Stimulated activated naive B cell treated with anti-CD40 and anti-IgM and Interleukin-4, amounts not matched to agents 10 μg/mL and 1 μg/mL and 100 μg/mL, for 72 hours (primary cell): ENCODE data around the gene CSRNP3.

Source experiments
- ATAC-seq, 2 donors: fragments of 150-1000 bp; cut with Tn5 transposase; replicated peaks; 2 replicates each; pipeline ENCODE4 v1.10.0; 2021; ENCODE audit warnings: moderate library complexity in 1 of 2
- DNase-seq: peaks from one replicate; pipeline ENCODE4 v3.0.0; 2021
- H3K27ac Mint-ChIP-seq: one replicate; pipeline ENCODE4 v1.8.0; 2022; ENCODE audit warnings: mild to moderate bottlenecking, mixed read lengths
- H3K27me3 Mint-ChIP-seq, 2 donors: one replicate each; pipeline ENCODE4 v1.8.0; 2022; ENCODE audit warnings: mixed read lengths in 2 of 2
- H3K36me3 Mint-ChIP-seq, 2 donors: one replicate each; pipeline ENCODE4 v1.8.0; 2022; ENCODE audit warnings: mixed read lengths in 2 of 2, mild to moderate bottlenecking in 1 of 2
- H3K4me1 Mint-ChIP-seq, 2 donors: one replicate each; pipeline ENCODE4 v1.8.0; 2022; ENCODE audit warnings: mixed read lengths in 2 of 2, mild to moderate bottlenecking in 1 of 2
- H3K4me3 Mint-ChIP-seq, 2 donors: one replicate each; pipeline ENCODE4 v1.8.0; 2022; ENCODE audit warnings: mild to moderate bottlenecking in 2 of 2, mixed read lengths in 2 of 2, moderate library complexity in 1 of 2
- H3K9me3 Mint-ChIP-seq, 2 donors: one replicate each; pipeline ENCODE4 v1.8.0; 2022; ENCODE audit warnings: mixed read lengths in 2 of 2, mild to moderate bottlenecking in 1 of 2

Gene CSRNP3, protein sequence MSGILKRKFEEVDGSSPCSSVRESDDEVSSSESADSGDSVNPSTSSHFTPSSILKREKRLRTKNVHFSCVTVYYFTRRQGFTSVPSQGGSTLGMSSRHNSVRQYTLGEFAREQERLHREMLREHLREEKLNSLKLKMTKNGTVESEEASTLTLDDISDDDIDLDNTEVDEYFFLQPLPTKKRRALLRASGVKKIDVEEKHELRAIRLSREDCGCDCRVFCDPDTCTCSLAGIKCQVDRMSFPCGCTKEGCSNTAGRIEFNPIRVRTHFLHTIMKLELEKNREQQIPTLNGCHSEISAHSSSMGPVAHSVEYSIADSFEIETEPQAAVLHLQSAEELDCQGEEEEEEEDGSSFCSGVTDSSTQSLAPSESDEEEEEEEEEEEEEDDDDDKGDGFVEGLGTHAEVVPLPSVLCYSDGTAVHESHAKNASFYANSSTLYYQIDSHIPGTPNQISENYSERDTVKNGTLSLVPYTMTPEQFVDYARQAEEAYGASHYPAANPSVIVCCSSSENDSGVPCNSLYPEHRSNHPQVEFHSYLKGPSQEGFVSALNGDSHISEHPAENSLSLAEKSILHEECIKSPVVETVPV

DNA sequence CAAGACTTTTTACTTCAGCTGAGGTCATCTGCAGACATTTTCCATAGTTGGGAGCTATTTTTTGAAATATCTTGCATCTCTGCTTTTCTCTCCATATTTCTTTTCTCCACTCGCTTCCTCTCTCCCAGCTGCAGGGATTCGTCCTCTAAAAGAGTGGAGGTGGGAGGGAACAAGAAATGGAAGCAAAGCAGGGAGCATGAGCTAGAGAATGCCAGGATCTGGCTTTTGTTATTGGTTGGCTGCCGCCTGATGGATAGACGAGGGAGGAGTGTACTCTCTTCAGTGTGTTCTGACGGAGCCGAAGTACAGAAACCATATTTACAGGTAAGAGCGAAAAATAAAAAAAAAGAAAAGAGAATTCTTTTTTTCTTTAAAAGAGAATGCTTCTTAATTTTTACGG is at the start of gene CSRNP3:
Gene CSRNP3, plus strand, starts transcription at position 282 of the 400 bp plus-strand sequence. CDS start 125,368 bp downstream, outside the sequence.
- H3K36me3 Mint-ChIP-seq = no peaks in the 10 kb centered on the region
- DNase-seq (no peak), ATAC-seq (no peak)
- H3K9me3 Mint-ChIP-seq = no peaks in the 10 kb centered on the region
- no peak within 1 kb of the TSS for H3K4me3 Mint-ChIP-seq
- H3K27ac Mint-ChIP-seq = no peak within 1 kb of the TSS
- H3K27me3 Mint-ChIP-seq = peaks cover 0 to 5% of the 10 kb centered on the region in 2 donors
- H3K4me1 Mint-ChIP-seq = no peaks in the 10 kb centered on the region

DNA sequence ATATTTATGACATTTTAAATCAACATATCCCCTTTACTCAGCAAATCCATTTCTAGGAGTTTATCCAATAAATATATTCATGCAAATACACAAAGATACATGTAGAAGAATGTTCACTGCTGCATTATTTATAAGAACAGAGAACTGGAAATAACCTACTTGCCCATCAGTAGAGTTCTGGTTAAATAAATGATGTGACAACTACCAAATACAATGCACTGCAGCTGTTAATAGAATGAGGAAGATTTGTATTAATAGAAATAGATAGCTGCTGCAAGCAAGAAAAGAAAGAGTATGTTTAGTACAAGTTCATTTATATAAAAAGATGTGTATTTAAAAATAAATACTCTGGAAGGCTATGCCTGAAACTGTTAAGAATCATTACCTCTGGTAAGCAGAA is 49.3 kb upstream of the CSRNP3 start:
- Mint-ChIP-seq H3K9me3 (peaks cover 16 to 21% of the 10 kb centered on the region in 2 donors), H3K36me3 (peaks cover 2 to 5% of the 10 kb centered on the region in 2 donors), H3K27me3 (peaks cover under 1 to 7% of the 10 kb centered on the region in 2 donors), H3K4me1 (no peaks in the 10 kb centered on the region), H3K4me3 (no peak overlapping the region), H3K27ac (no peak overlapping the region)
- ATAC-seq (no peak), DNase-seq (no peak)

DNA sequence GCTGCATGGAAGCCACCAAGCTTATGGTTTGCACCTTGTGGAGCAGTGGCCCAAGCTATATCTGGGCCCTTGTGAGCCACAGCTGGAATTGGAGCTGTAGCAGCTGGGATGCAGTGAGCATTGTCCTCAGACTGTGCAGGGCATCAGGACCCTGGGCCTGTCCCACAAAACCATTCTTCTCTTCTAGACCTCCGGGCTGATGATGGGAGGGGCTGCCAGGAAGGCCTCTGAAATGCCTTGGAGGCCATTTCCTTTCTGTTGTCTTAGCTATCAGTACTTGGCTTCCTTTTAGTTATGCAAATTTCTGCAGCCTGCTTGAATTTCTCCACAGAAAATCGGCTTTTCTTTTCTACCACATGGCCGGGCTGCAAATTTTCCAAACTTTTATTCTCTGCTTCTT is 46.4 kb upstream of the CSRNP3 start:
- Mint-ChIP-seq H3K4me1 (no peaks in the 10 kb centered on the region), H3K9me3 (peaks cover 8 to 9% of the 10 kb centered on the region in 2 donors), H3K4me3 (no peak overlapping the region), H3K27ac (no peak overlapping the region), H3K27me3 (peaks cover 0 to 7% of the 10 kb centered on the region in 2 donors), H3K36me3 (peaks cover 2 to 5% of the 10 kb centered on the region in 2 donors)
- no peak for ATAC-seq
- DNase-seq = no peak

DNA sequence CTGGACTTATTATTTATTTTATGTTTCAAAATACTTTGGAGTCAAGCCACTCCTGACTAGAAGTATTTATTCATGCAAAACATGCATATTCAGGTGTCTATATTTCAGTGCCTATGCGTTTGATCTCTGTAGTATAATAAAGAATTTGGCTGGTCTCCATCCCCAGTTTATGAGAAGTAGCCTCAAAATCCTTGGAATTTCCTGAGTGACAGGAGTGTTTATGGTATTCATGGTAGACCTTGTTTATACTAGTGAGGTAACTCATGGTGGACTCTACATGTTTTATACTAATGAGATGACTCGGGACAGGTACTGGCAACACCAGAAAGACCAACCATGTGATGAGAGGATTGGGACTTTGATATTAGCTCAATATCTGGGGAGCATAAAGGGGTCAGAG is 43.9 kb upstream of the CSRNP3 start:
- H3K27ac Mint-ChIP-seq = no peak overlapping the region
- H3K9me3 Mint-ChIP-seq = peaks cover 8 to 9% of the 10 kb centered on the region in 2 donors
- peaks cover 0 to 3% of the 10 kb centered on the region in 2 donors for H3K27me3 Mint-ChIP-seq
- H3K4me3 Mint-ChIP-seq = no peak overlapping the region
- H3K4me1 Mint-ChIP-seq = no peaks in the 10 kb centered on the region
- DNase-seq (no peak), ATAC-seq (no peak)
- peaks cover 2 to 5% of the 10 kb centered on the region in 2 donors for H3K36me3 Mint-ChIP-seq

DNA sequence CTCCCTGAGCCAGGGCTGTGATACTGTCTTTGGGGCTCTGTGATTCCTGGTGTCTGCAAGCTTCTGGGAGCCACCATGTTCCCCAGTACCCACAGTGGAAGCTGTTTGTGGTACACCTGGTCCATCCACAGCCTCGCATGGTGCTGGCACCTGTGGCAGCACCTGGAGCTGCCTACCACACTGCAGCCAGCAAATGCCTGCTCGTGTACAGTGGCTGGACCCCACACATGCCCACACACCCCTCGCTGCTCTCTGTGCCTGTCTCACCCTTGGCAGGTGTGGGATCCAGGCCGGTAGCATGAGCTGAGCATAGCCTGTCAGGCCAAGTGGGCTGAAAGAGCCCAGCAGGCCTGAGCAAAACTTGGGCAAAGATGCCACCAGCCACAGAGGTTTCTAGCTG is 41.8 kb upstream of the CSRNP3 start:
- Mint-ChIP-seq H3K27ac (no peak overlapping the region), H3K4me3 (no peak overlapping the region), H3K27me3 (no peaks in the 10 kb centered on the region), H3K4me1 (no peaks in the 10 kb centered on the region), H3K36me3 (peaks cover 0 to 5% of the 10 kb centered on the region in 2 donors), H3K9me3 (peaks cover 3 to 9% of the 10 kb centered on the region in 2 donors)
- DNase-seq (no peak), ATAC-seq (no peak)

DNA sequence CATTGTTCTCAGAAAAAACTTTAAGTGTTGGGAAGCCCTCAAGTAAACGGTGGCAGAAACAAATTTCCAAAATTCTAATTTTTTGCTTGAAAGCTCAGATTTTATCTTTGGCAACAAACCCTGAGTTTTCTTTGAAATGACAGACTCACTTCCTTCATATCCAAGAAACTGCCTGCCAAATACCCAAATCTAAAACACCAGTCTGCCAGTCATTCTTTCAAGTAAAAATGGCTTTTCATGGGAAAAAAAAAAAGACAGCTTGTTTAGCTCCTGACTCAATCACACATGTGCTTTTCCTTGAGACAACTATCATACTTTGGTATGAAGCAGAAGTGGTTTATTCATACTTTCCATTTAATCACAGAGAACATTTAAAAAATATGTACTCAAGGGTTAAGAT is 40.6 kb upstream of the CSRNP3 start:
- H3K27ac Mint-ChIP-seq = no peak overlapping the region
- H3K9me3 Mint-ChIP-seq = peaks cover 0 to 2% of the 10 kb centered on the region in 2 donors
- no peaks in the 10 kb centered on the region for H3K27me3 Mint-ChIP-seq
- no peak overlapping the region for H3K4me3 Mint-ChIP-seq
- H3K36me3 Mint-ChIP-seq = no peaks in the 10 kb centered on the region
- DNase-seq = no peak
- ATAC-seq = no peak
- no peaks in the 10 kb centered on the region for H3K4me1 Mint-ChIP-seq

DNA sequence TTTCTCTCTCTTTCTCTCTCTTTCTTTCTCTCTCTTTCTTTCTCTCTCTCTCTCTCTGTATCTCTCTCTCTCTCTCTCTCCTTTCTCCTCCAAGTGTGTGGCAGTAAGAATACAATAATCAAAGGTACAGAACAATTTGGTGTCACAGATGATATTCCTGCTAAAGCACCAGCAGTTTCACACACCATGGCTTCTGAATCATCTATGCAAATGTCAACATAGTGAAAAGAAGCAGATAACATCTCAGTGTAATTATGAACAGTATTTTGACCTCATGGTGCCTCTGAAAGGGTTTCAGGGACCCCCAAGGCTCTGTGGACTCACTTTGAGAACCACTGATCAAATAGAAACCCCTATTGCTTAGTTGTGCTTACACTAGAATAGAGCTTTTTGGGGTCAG is 38.5 kb upstream of the CSRNP3 start:
- H3K27me3 Mint-ChIP-seq = no peaks in the 10 kb centered on the region
- no peaks in the 10 kb centered on the region for H3K36me3 Mint-ChIP-seq
- peaks cover 0 to under 1% of the 10 kb centered on the region in 2 donors for H3K4me1 Mint-ChIP-seq
- H3K9me3 Mint-ChIP-seq = no peaks in the 10 kb centered on the region
- H3K4me3 Mint-ChIP-seq = no peak overlapping the region
- no peak for DNase-seq
- no peak for ATAC-seq
- H3K27ac Mint-ChIP-seq = no peak overlapping the region

DNA sequence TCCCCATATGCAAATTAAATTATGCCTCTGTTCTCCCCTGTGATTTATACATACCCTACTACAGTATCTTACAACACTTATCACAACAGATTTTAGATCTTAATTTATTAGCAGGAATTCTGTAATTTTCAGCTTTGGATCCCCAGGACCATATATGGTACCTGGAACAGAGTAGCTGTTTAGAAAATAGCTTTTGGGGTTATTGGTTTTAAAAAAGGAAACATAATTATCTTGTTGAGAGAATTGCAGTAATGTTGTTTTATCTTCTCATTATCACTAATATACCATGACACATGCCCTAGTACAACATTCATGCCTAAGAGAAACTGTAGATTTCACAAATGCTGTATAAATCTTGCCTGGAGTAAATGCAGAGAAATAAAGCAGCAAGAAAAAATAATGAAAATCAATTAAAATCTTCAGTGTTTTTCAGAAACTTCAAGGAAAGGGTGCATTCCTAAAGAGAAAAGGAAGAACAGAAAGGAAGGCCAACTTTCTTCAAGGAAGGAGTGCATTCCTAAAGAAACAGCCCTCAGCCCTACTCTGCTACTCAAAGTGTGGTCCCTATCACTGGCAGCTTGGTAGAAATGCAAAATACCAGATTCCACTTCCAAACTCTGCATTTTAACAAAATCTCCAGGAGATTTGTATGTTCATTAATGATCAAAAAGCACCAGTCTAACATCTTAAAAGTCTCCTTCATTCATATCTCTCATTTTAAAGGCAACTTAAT is 37.1 kb upstream of the CSRNP3 start:
- Mint-ChIP-seq H3K27me3 (no peaks in the 10 kb centered on the region), H3K4me1 (peaks cover 2 to 9% of the 10 kb centered on the region in 2 donors), H3K27ac (no peak overlapping the region), H3K36me3 (no peaks in the 10 kb centered on the region), H3K4me3 (no peak overlapping the region), H3K9me3 (no peaks in the 10 kb centered on the region)
- DNase-seq = no peak
- ATAC-seq = no peak

DNA sequence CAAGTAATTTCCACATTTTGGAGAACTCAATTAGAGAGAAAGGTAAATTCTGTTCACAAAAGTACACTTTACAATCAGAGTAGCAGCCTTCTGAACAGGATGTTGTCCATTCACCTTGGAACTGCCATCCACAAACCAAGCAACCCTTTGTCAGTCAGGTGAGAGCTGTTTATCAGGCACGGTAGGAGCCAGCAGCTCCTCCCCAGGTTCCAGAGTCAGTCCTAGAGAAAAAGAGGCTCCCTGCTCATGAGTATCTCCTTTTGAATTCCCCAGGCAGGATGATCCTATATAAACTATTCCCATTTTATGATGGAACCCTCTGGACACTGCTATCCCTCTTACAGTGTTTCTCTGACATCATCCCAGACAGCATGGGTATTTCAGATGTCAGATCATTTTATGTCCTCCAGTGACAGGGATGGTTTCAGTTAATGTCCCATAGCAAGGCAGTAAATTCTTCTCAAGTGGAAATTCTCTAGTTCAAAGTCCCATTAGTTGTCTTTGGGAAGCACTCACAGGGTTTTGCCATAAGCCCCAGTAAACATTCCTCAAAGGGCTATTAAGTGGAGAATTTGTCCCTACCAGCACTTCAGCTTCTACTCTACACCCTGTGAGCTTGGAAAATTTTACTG is 34.5 kb upstream of the CSRNP3 start:
- no peak overlapping the region for H3K27ac Mint-ChIP-seq
- H3K9me3 Mint-ChIP-seq = no peaks in the 10 kb centered on the region
- H3K4me1 Mint-ChIP-seq = peaks cover 2 to 9% of the 10 kb centered on the region in 2 donors
- no peaks in the 10 kb centered on the region for H3K27me3 Mint-ChIP-seq
- H3K4me3 Mint-ChIP-seq = no peak overlapping the region
- DNase-seq = no peak
- ATAC-seq = no peak
- no peaks in the 10 kb centered on the region for H3K36me3 Mint-ChIP-seq

DNA sequence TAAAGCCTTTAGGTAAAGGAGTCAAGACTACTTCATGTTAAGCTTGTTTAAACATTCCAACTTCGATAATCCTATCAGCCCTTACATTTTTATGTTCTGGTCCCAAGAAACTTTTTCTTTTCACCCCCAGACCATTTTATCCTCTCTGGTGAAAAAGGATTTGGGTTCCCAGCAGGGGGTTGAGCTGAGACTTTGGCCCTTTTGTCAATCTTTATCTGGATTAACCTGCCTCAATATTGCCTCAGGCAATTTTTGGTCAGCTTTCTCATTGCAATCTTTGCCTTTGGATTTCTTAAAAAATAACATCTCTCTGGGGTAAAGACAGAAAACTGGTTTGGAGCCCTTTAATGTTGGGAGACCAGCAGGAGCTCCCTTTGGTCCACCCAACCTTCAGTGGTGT is 33.9 kb upstream of the CSRNP3 start:
- Mint-ChIP-seq H3K36me3 (no peaks in the 10 kb centered on the region), H3K27me3 (no peaks in the 10 kb centered on the region), H3K4me1 (peaks cover 2 to 9% of the 10 kb centered on the region in 2 donors), H3K27ac (no peak overlapping the region), H3K9me3 (no peaks in the 10 kb centered on the region), H3K4me3 (no peak overlapping the region)
- no peak for ATAC-seq
- no peak for DNase-seq

DNA sequence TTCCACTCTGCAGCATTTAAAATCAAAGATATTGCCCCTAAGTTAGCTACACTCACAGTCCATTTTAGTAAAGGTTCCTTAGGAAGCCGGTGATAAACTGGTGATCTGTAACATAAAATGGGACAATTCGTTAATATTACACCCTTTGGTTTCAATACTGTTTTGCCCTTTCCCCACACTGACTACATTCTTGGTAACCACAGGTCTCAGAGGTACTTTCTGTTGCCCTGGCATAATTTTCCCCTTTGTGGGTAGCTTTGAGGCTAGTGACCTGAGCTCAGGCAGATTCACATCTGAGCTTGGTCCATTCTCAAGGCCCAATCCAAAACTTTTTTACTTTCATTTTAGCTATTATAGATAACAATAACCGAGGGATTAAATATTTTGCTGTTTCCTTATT is 32.9 kb upstream of the CSRNP3 start:
- H3K4me3 Mint-ChIP-seq = no peak overlapping the region
- H3K4me1 Mint-ChIP-seq = peaks cover 2 to 9% of the 10 kb centered on the region in 2 donors
- H3K27me3 Mint-ChIP-seq = no peaks in the 10 kb centered on the region
- DNase-seq = peak; percentile 2
- no peaks in the 10 kb centered on the region for H3K36me3 Mint-ChIP-seq
- H3K9me3 Mint-ChIP-seq = no peaks in the 10 kb centered on the region
- H3K27ac Mint-ChIP-seq = no peak overlapping the region
- ATAC-seq = peak; percentile 67 to 84

DNA sequence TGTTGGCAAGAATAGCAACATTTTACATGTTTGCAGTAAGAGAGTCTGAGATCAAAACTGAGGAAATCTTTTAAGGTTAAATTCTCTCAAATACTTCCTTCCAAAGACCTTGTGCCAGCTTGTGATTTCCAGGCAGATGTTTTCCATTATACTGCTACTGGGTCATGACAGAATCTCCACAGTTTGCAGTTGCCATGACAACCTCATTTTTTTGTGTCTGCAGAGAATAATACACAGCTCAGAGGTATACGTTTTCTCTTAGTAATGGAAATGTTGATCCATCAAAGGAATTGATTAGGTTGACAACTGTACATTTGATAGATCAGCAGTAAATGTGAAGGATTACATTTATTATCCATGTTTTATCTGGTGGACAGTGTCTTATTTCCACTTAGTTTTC is 29.1 kb upstream of the CSRNP3 start:
- H3K27ac Mint-ChIP-seq = no peak overlapping the region
- peaks cover 0 to 1% of the 10 kb centered on the region in 2 donors for H3K27me3 Mint-ChIP-seq
- H3K4me1 Mint-ChIP-seq = peaks cover 2 to 9% of the 10 kb centered on the region in 2 donors
- no peak for DNase-seq
- no peaks in the 10 kb centered on the region for H3K9me3 Mint-ChIP-seq
- no peaks in the 10 kb centered on the region for H3K36me3 Mint-ChIP-seq
- no peak for ATAC-seq
- H3K4me3 Mint-ChIP-seq = no peak overlapping the region

DNA sequence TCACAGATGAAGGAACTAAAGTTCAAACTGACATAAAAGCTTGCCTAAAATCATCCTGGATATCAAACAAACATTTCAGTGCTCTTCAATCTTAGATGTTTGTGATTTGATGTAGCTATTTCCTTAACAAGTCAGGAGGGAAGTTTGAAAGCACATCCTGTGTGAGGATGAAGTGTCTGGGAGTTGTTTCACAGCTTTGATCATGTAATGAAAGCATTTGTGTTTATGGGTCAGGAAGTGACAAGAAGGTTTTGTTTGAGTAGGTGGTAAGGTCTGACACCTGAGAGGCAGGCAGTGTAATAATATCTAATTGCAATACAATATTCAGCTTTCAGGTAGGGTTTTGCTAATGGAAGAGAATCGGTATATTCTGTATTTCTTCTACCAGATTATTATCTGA is 26.0 kb upstream of the CSRNP3 start:
- Mint-ChIP-seq H3K27ac (no peak overlapping the region), H3K4me3 (no peak overlapping the region), H3K27me3 (peaks cover 0 to 4% of the 10 kb centered on the region in 2 donors), H3K36me3 (no peaks in the 10 kb centered on the region), H3K4me1 (no peaks in the 10 kb centered on the region), H3K9me3 (no peaks in the 10 kb centered on the region)
- no peak for ATAC-seq
- DNase-seq = no peak

DNA sequence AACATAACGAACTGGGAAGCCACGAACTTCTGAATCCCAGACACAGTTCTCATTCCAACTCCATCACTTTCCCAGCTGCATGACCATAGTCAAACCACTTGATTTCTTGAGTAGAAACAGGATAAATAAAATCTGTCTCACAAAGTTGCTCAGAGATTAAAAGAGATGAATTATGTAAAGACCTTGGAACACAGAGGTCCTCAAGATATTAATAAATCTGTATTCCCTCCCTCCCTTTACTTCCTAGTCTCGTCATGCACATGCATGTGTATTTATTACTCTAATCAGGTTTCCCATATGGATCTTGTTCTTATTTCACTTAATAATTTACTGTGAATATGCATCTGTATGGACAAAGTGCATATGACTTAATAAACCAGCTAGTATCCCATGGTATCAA is 21.1 kb upstream of the CSRNP3 start:
- no peak overlapping the region for H3K4me3 Mint-ChIP-seq
- ATAC-seq (no peak), DNase-seq (no peak)
- H3K27ac Mint-ChIP-seq = no peak overlapping the region
- H3K4me1 Mint-ChIP-seq = no peaks in the 10 kb centered on the region
- no peaks in the 10 kb centered on the region for H3K9me3 Mint-ChIP-seq
- peaks cover 0 to 8% of the 10 kb centered on the region in 2 donors for H3K27me3 Mint-ChIP-seq
- H3K36me3 Mint-ChIP-seq = no peaks in the 10 kb centered on the region
